WTC11 (cell line): ENCODE data around the gene TRIM2. TPM values are rescaled to one million over a fixed set of nuclear protein-coding genes. Genes with fewer than 3 reads are reported as not detected.

Experiments
- ATAC-seq: fragments of 200-7000 bp; cut with Tn5 transposase; 2 replicates; pipeline ENCODE4 v1.10.0; 2021; ENCODE audit warnings: mild to moderate bottlenecking, moderate library complexity
- CTCF ChIA-PET: fragments of 300-600 bp; sonication (Branson Sonifier 250); formaldehyde crosslinking; loops from one replicate; lab custom pipeline; 2021; ENCODE audit warnings: antibody characterized with exemption; lab: Charles Lee
- POLR2A ChIA-PET: fragments of 350-600 bp; sonication (Branson Sonifier 250); formaldehyde crosslinking; loops from one replicate; lab custom pipeline; 2021; ENCODE audit warnings: antibody characterized with exemption; lab: Charles Lee
- DNase-seq: peaks from one replicate; pipeline ENCODE4 v3.0.0; 2021; ENCODE audit warnings: low spot score
- H3K27ac Mint-ChIP-seq: 2 replicates; pipeline ENCODE4 v1.8.0; 2021; ENCODE audit warnings: mixed read lengths
- H3K27me3 Mint-ChIP-seq: 2 replicates; pipeline ENCODE4 v1.8.0; 2021; ENCODE audit warnings: low read depth, mild to moderate bottlenecking, moderate library complexity, mixed read lengths
- H3K36me3 Mint-ChIP-seq: 2 replicates; pipeline ENCODE4 v1.8.0; 2021; ENCODE audit warnings: mixed read lengths
- H3K4me1 Mint-ChIP-seq: 2 replicates; pipeline ENCODE4 v1.8.0; 2022; ENCODE audit warnings: mixed read lengths
- H3K4me3 Mint-ChIP-seq: 2 replicates; pipeline ENCODE4 v1.8.0; 2021; ENCODE audit warnings: mild to moderate bottlenecking, moderate library complexity, mixed read lengths
- H3K9me3 Mint-ChIP-seq: 2 replicates; pipeline ENCODE4 v1.8.0; 2021; ENCODE audit warnings: mixed read lengths
- ATF1 ChIP-seq: sonication (generic); formaldehyde crosslinking; IDR thresholded peaks from 2 replicates; pipeline ENCODE4 v1.8.1; 2023; ENCODE audit warnings: mild to moderate bottlenecking, moderate library complexity, missing genetic modification reagents
- NFATC4 ChIP-seq: fragments of 250-450 bp; sonication (Bioruptor Pico); IDR thresholded peaks from 2 replicates; pipeline ENCODE4 v1.9.0; 2021; ENCODE audit warnings: mild to moderate bottlenecking
- NFE2L1 ChIP-seq: sonication (generic); formaldehyde crosslinking; IDR thresholded peaks from 2 replicates; pipeline ENCODE4 v1.8.1; 2023; ENCODE audit warnings: missing genetic modification reagents
- NR1H2 ChIP-seq: sonication (generic); formaldehyde crosslinking; IDR thresholded peaks from 2 replicates; pipeline ENCODE4 v1.9.0; 2021; ENCODE audit warnings: mild to moderate bottlenecking, moderate library complexity, missing genetic modification reagents
- TCF7 ChIP-seq: sonication (generic); formaldehyde crosslinking; IDR thresholded peaks from 2 replicates; pipeline ENCODE4 v1.8.0; 2022; ENCODE audit warnings: mild to moderate bottlenecking, low read depth, missing genetic modification reagents, moderate library complexity
- ZNF121 ChIP-seq: sonication (generic); formaldehyde crosslinking; IDR thresholded peaks from 2 replicates; pipeline ENCODE4 v1.8.0; 2023; ENCODE audit warnings: missing genetic modification reagents
- total RNA-seq: library from RNA; stranded (reverse); gene quantifications from 3 replicates; pipeline ENCODE4 v1.2.3, GENCODE V29; 2021
- TF ChIP-seq, protein P1 (sequence below): fragments of 250-450 bp; sonication (Bioruptor Pico); conservative IDR thresholded peaks from 2 replicates; pipeline ENCODE4 v1.9.0; 2021; ENCODE audit warnings: mild to moderate bottlenecking
- TF ChIP-seq, protein P2 (sequence below): sonication (generic); formaldehyde crosslinking; IDR thresholded peaks from 2 replicates; pipeline ENCODE4 v1.8.0; 2023; ENCODE audit warnings: missing genetic modification reagents, mild to moderate bottlenecking, borderline replicate concordance
- TF ChIP-seq, protein P3 (sequence below): sonication (generic); formaldehyde crosslinking; conservative IDR thresholded peaks from 2 replicates; pipeline ENCODE4 v1.8.1; 2023; ENCODE audit warnings: mild to moderate bottlenecking, low read depth, missing genetic modification reagents, moderate library complexity
- TF ChIP-seq, protein P4 (sequence below): sonication (generic); formaldehyde crosslinking; IDR thresholded peaks from 2 replicates; pipeline ENCODE4 v1.8.1; 2023; ENCODE audit warnings: mild to moderate bottlenecking, missing genetic modification reagents, moderate library complexity
- TF ChIP-seq, protein P5 (sequence below): sonication (generic); formaldehyde crosslinking; IDR thresholded peaks from 2 replicates; pipeline ENCODE4 v1.8.1; 2022; ENCODE audit warnings: low read depth, mild to moderate bottlenecking, moderate library complexity, missing genetic modification reagents, borderline replicate concordance
- TF ChIP-seq, protein P6 (sequence below): fragments of 250-450 bp; sonication (Bioruptor Pico); IDR thresholded peaks from 2 replicates; pipeline ENCODE4 v1.9.0; 2021; ENCODE audit warnings: moderate library complexity, mild to moderate bottlenecking, inconsistent platforms, borderline replicate concordance
- TF ChIP-seq, protein P7 (sequence below): sonication (generic); formaldehyde crosslinking; IDR thresholded peaks from 2 replicates; pipeline ENCODE4 v1.8.0; 2022; ENCODE audit warnings: mild to moderate bottlenecking, missing genetic modification reagents
- TF ChIP-seq, protein P8 (sequence below): sonication (generic); formaldehyde crosslinking; IDR thresholded peaks from 2 replicates; pipeline ENCODE4 v1.8.1; 2023; ENCODE audit warnings: mild to moderate bottlenecking, missing genetic modification reagents
- TF ChIP-seq, protein P9 (sequence below): sonication (generic); formaldehyde crosslinking; IDR thresholded peaks from 2 replicates; pipeline ENCODE4 v1.8.1; 2022; ENCODE audit warnings: mild to moderate bottlenecking, missing genetic modification reagents, moderate library complexity, borderline replicate concordance
- TF ChIP-seq, protein P10 (sequence below): fragments of 250-450 bp; sonication (Bioruptor Pico); IDR thresholded peaks from 2 replicates; pipeline ENCODE4 v1.9.0; 2021; ENCODE audit warnings: mild to moderate bottlenecking

TRIM2 gene
- total RNA-seq, 1 experiment from 2014 or later = 54.5 TPM

DNA sequence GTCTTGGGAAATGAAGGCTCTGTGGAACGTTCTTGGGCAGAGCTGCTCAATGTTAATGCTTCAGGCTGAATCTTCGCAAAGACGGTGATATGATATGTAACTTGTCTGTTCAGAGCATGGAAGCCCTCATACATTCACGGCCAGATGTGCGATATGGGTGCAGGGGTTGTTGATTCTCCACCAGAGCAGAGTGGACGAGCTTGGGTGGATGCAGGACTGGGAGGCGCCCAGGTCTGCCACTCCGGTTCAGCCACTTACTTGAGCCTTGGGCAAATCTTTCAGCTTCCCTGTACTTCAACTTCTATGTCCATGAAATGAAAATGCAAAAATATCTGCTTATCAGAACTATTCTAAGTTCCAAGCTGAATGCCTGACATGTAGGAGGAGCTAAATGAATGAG lies 92.9 kb downstream of the TRIM2 start (continued):
- TF ChIP-seq, protein P1, sequence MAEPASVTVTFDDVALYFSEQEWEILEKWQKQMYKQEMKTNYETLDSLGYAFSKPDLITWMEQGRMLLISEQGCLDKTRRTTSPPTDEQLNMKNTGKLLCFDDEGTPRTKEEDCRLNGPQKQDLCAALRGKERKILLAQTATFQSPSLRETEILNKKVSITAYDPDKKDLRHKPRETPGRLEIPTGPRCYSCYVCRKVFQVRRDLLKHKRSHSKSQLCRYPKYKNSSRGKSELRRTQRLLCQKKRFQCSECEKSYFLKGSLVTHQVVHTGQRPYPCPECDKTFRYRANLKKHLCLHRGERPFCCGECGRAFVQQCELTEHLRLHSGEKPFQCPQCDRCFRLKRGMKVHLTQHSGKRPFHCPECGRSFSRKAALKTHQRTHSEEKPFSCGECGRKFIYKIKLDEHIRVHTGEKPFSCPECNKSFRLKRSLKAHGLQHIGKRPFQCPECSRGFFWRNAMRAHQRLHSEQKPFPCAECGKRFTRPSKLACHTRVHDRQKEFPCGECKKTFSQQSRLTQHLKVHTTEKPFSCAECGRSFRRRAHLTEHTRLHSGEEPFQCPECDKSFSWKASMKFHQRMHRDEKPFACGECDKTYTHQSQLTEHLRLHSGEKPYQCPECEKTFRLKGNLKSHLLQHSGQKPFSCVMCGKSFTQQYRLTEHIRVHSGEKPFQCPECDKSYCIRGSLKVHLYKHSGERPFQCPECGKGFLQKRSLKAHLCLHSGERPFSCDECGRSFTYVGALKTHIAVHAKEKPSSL (CRISPR knock-in tag) = no peak
- TF ChIP-seq NFATC4 = no peak
- TF ChIP-seq NFE2L1 = no peak
- TF ChIP-seq, protein P2, sequence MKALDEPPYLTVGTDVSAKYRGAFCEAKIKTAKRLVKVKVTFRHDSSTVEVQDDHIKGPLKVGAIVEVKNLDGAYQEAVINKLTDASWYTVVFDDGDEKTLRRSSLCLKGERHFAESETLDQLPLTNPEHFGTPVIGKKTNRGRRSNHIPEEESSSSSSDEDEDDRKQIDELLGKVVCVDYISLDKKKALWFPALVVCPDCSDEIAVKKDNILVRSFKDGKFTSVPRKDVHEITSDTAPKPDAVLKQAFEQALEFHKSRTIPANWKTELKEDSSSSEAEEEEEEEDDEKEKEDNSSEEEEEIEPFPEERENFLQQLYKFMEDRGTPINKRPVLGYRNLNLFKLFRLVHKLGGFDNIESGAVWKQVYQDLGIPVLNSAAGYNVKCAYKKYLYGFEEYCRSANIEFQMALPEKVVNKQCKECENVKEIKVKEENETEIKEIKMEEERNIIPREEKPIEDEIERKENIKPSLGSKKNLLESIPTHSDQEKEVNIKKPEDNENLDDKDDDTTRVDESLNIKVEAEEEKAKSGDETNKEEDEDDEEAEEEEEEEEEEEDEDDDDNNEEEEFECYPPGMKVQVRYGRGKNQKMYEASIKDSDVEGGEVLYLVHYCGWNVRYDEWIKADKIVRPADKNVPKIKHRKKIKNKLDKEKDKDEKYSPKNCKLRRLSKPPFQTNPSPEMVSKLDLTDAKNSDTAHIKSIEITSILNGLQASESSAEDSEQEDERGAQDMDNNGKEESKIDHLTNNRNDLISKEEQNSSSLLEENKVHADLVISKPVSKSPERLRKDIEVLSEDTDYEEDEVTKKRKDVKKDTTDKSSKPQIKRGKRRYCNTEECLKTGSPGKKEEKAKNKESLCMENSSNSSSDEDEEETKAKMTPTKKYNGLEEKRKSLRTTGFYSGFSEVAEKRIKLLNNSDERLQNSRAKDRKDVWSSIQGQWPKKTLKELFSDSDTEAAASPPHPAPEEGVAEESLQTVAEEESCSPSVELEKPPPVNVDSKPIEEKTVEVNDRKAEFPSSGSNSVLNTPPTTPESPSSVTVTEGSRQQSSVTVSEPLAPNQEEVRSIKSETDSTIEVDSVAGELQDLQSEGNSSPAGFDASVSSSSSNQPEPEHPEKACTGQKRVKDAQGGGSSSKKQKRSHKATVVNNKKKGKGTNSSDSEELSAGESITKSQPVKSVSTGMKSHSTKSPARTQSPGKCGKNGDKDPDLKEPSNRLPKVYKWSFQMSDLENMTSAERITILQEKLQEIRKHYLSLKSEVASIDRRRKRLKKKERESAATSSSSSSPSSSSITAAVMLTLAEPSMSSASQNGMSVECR = no peak
- TF ChIP-seq, protein P3, sequence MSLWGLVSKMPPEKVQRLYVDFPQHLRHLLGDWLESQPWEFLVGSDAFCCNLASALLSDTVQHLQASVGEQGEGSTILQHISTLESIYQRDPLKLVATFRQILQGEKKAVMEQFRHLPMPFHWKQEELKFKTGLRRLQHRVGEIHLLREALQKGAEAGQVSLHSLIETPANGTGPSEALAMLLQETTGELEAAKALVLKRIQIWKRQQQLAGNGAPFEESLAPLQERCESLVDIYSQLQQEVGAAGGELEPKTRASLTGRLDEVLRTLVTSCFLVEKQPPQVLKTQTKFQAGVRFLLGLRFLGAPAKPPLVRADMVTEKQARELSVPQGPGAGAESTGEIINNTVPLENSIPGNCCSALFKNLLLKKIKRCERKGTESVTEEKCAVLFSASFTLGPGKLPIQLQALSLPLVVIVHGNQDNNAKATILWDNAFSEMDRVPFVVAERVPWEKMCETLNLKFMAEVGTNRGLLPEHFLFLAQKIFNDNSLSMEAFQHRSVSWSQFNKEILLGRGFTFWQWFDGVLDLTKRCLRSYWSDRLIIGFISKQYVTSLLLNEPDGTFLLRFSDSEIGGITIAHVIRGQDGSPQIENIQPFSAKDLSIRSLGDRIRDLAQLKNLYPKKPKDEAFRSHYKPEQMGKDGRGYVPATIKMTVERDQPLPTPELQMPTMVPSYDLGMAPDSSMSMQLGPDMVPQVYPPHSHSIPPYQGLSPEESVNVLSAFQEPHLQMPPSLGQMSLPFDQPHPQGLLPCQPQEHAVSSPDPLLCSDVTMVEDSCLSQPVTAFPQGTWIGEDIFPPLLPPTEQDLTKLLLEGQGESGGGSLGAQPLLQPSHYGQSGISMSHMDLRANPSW (CRISPR knock-in tag) = no peak
- TF ChIP-seq, protein P4, sequence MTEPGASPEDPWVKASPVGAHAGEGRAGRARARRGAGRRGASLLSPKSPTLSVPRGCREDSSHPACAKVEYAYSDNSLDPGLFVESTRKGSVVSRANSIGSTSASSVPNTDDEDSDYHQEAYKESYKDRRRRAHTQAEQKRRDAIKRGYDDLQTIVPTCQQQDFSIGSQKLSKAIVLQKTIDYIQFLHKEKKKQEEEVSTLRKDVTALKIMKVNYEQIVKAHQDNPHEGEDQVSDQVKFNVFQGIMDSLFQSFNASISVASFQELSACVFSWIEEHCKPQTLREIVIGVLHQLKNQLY (CRISPR knock-in tag) = no peak
- TF ChIP-seq, protein P5, sequence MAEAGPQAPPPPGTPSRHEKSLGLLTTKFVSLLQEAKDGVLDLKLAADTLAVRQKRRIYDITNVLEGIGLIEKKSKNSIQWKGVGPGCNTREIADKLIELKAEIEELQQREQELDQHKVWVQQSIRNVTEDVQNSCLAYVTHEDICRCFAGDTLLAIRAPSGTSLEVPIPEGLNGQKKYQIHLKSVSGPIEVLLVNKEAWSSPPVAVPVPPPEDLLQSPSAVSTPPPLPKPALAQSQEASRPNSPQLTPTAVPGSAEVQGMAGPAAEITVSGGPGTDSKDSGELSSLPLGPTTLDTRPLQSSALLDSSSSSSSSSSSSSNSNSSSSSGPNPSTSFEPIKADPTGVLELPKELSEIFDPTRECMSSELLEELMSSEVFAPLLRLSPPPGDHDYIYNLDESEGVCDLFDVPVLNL = no peak
- TF ChIP-seq, protein P6, sequence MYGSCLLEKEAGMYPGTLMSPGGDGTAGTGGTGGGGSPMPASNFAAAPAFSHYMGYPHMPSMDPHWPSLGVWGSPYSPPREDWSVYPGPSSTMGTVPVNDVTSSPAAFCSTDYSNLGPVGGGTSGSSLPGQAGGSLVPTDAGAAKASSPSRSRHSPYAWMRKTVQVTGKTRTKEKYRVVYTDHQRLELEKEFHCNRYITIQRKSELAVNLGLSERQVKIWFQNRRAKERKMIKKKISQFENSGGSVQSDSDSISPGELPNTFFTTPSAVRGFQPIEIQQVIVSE (CRISPR knock-in tag) = no peak
- TF ChIP-seq, protein P7, sequence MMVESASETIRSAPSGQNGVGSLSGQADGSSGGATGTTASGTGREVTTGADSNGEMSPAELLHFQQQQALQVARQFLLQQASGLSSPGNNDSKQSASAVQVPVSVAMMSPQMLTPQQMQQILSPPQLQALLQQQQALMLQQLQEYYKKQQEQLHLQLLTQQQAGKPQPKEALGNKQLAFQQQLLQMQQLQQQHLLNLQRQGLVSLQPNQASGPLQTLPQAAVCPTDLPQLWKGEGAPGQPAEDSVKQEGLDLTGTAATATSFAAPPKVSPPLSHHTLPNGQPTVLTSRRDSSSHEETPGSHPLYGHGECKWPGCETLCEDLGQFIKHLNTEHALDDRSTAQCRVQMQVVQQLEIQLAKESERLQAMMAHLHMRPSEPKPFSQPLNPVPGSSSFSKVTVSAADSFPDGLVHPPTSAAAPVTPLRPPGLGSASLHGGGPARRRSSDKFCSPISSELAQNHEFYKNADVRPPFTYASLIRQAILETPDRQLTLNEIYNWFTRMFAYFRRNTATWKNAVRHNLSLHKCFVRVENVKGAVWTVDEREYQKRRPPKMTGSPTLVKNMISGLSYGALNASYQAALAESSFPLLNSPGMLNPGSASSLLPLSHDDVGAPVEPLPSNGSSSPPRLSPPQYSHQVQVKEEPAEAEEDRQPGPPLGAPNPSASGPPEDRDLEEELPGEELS = no peak

DNA sequence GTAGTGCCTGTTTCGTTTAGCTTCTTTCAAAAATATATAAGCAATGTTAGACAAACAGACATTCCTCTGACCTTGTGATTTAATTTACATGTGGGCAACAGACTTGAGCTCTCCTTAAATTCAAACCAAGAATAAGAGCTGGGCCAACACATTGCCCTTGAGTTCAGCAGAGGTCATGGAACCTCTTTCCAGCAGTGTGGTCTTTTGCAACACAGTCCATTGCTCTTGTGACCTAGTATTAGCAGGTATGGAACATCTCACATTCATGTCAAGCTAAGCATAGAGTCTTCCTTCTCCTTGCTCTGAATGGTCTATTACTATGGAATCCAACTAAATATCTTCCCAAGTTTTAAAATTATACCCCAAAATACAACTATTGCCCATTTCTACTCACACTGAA lies 106.5 kb downstream of the TRIM2 start:
- ChIA-PET CTCF (interaction anchor here (1.3 kb wide), 1 partner anchor 168 kb away, joined by 10 read pairs; no protein-coding TSS in a partner anchor), POLR2A (no interaction called here)
- Mint-ChIP-seq H3K27ac (0 out of 2 replicates have a peak overlapping the region, but pooled peaks have one; percentile 20), H3K36me3 (peaks cover 31% of the 10 kb centered on the region), H3K27me3 (no peaks in the 10 kb centered on the region), H3K4me1 (0 out of 2 replicates have a peak, but pooled peaks cover 3% of the 10 kb centered on the region), H3K4me3 (no peak overlapping the region), H3K9me3 (no peaks in the 10 kb centered on the region; the same call in 1 of the 2 replicates)
- DNase-seq (no peak), ATAC-seq (no peak)
- TF ChIP-seq, protein P8, sequence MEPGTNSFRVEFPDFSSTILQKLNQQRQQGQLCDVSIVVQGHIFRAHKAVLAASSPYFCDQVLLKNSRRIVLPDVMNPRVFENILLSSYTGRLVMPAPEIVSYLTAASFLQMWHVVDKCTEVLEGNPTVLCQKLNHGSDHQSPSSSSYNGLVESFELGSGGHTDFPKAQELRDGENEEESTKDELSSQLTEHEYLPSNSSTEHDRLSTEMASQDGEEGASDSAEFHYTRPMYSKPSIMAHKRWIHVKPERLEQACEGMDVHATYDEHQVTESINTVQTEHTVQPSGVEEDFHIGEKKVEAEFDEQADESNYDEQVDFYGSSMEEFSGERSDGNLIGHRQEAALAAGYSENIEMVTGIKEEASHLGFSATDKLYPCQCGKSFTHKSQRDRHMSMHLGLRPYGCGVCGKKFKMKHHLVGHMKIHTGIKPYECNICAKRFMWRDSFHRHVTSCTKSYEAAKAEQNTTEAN (CRISPR knock-in tag) = no peak
- TF ChIP-seq ATF1 (CRISPR knock-in tag) (no peak), TCF7 (no peak), NR1H2 (CRISPR knock-in tag) (no peak), ZNF121 (CRISPR knock-in tag) (no peak)
- TF ChIP-seq, protein P9, sequence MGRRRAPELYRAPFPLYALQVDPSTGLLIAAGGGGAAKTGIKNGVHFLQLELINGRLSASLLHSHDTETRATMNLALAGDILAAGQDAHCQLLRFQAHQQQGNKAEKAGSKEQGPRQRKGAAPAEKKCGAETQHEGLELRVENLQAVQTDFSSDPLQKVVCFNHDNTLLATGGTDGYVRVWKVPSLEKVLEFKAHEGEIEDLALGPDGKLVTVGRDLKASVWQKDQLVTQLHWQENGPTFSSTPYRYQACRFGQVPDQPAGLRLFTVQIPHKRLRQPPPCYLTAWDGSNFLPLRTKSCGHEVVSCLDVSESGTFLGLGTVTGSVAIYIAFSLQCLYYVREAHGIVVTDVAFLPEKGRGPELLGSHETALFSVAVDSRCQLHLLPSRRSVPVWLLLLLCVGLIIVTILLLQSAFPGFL (CRISPR knock-in tag) = no peak
- TF ChIP-seq, protein P10, sequence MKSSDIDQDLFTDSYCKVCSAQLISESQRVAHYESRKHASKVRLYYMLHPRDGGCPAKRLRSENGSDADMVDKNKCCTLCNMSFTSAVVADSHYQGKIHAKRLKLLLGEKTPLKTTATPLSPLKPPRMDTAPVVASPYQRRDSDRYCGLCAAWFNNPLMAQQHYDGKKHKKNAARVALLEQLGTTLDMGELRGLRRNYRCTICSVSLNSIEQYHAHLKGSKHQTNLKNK (CRISPR knock-in tag) = no peak
